ENCODE measurements around the gene UEVLD.

- TF ChIP-seq CTCF (IDR thresholded peaks at IDR 0.05) (no peak), POLR2A (IDR thresholded peaks at IDR 0.05) (no peak)
These were observed 86.2 kb downstream of the UEVLD start for GRCh38 chr11:18502352-18502751.

Measured in esophagus squamous epithelium (tissue), 4 donors.